Fibroblast of lung (primary cell): ENCODE measurements around the gene CCNE1. TPM values are rescaled to one million over a fixed set of nuclear protein-coding genes. Genes with fewer than 3 reads are reported as not detected.

Experiments
- DNase-seq, 2 donors: peaks; one replicate each; pipeline versions ENCODE4 v3.0.0 to v3.0.0-alpha.2; 2010; ENCODE audit warnings: low read depth in 2 of 2
- H2AFZ ChIP-seq: 2 replicates; pipeline ENCODE4 v1.5.1; 2012; ENCODE audit warnings: low read length, control low read depth, inconsistent platforms
- H3K27ac ChIP-seq: 2 replicates; pipeline ENCODE4 v1.5.1; 2011; ENCODE audit warnings: low read length, control low read depth; ENCODE audit not compliant: insufficient read depth
- H3K27me3 ChIP-seq: 2 replicates; pipeline ENCODE4 v1.5.1; 2011; ENCODE audit warnings: mild to moderate bottlenecking, low read length; ENCODE audit not compliant: control insufficient read depth, insufficient read depth
- H3K36me3 ChIP-seq: 2 replicates; pipeline ENCODE4 v1.5.1; 2011; ENCODE audit warnings: low read length; ENCODE audit not compliant: control insufficient read depth, insufficient read depth
- H3K4me1 ChIP-seq: 2 replicates; pipeline ENCODE4 v1.5.1; 2011; ENCODE audit warnings: low read length; ENCODE audit not compliant: control insufficient read depth, insufficient read depth; ENCODE audit errors: extremely low read depth
- H3K4me2 ChIP-seq: 2 replicates; pipeline ENCODE4 v1.5.1; 2011; ENCODE audit warnings: low read length, control low read depth; ENCODE audit not compliant: insufficient read depth; ENCODE audit errors: extremely low read depth
- H3K4me3 ChIP-seq, 4 experiments: fragments of 200-600 bp in 1 of 4; sonication (generic) in 1 of 4; replicated peaks in 1 of 4; 2 replicates each; pipeline ENCODE4 v1.5.1; 2011 to 2016; ENCODE audit warnings: low read length in 4 of 4, low read depth in 3 of 4, mild to moderate bottlenecking in 3 of 4, control low read depth in 2 of 4, inconsistent platforms in 1 of 4, mixed read lengths in 1 of 4; ENCODE audit not compliant: insufficient read depth in 1 of 4; ENCODE audit errors: control extremely low read depth in 1 of 4
- H3K79me2 ChIP-seq: 2 replicates; pipeline ENCODE4 v1.5.1; 2012; ENCODE audit warnings: mild to moderate bottlenecking, low read length, inconsistent platforms; ENCODE audit not compliant: control insufficient read depth, insufficient read depth
- H3K9ac ChIP-seq: 2 replicates; pipeline ENCODE4 v1.5.1; 2011; ENCODE audit warnings: mild to moderate bottlenecking, low read length, control low read depth; ENCODE audit not compliant: insufficient read depth
- H3K9me3 ChIP-seq: 2 replicates; pipeline ENCODE4 v1.5.1; 2012; ENCODE audit warnings: low read depth, low read length; ENCODE audit not compliant: control insufficient read depth, insufficient read depth
- H4K20me1 ChIP-seq: 2 replicates; pipeline ENCODE4 v1.5.1; 2011; ENCODE audit warnings: low read length; ENCODE audit not compliant: control insufficient read depth, insufficient read depth; ENCODE audit errors: extremely low read depth
- EZH2 ChIP-seq: IDR thresholded peaks from 2 replicates; pipeline ENCODE4 v1.5.1; 2012; ENCODE audit warnings: low read length, control low read depth, mild to moderate bottlenecking; ENCODE audit errors: missing control alignments
- polyA plus RNA-seq, 2 donors: library from polyadenylated mRNA; depleted of rRNA in 1 of 2; stranded (reverse) in 1 of 2; unstranded in 1 of 2; fragments of >200 nt; gene quantifications; 2 replicates each; pipeline ENCODE4 v1.2.1, GENCODE V29; 2011 to 2012; ENCODE audit warnings: missing spikeins in 1 of 2
- total RNA-seq: library from RNA; depleted of rRNA; stranded (reverse); fragments of >200 nt; gene quantifications from 2 replicates; pipeline ENCODE4 v1.2.1, GENCODE V29; 2014
- TF ChIP-seq, protein P1 (sequence below), 2 donors: IDR thresholded peaks in 1 of 2; conservative IDR thresholded peaks in 1 of 2; 1 replicate in 1 of 2; 2 replicates in 1 of 2; pipeline ENCODE4 v1.5.1; 2011 to 2012; ENCODE audit warnings: low read length in 2 of 2, control low read depth in 1 of 2, inconsistent platforms in 1 of 2, low read depth in 1 of 2, mild to moderate bottlenecking in 1 of 2

CCNE1 gene
- total and polyA plus RNA-seq, 2 donors (not counting 1 experiment from before 2014, with no cell fraction given), result 4.8 to 5.3 TPM

DNA sequence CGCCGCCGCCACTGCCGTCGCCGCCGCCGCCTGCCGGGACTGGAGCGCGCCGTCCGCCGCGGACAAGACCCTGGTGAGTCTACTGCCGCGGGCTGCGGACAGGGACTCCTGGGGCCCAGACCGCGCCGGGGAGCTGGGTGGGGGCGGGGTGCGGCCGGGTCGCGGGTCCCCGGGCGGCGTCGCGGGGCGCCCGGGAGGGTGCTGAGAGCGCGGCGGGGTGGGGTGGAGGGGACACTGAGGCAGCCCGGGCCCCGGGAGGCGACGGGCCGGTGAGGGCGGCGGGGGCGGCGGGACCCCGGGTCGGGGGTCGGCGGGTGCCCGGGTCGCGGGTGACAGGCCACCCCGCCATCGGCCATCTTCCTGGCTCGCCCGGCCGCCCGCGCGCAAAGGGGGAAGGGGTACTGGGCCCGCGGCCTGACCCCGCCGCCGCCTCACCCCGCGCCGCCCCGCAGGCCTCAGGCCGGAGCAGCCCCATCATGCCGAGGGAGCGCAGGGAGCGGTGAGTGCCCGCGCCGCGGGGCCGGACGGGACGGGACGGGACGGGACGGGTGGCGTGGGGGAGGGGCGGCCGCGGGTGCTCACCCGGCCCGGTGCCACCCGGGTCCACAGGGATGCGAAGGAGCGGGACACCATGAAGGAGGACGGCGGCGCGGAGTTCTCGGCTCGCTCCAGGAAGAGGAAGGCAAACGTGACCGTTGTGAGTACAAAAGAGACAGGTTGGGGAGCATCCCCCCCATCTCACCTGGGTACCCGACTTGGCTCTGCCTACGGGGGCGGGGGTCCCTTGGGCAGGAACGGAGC, 489 bp downstream of the CCNE1 start:
- no peaks in the 10 kb centered on the region for H3K4me1 ChIP-seq
- H3K4me3 ChIP-seq, result peak overlapping the region in 3 of 4 experiments; percentile 33 to 48 (median 38)
- no peaks in the 10 kb centered on the region for H3K27me3 ChIP-seq
- TF ChIP-seq, protein P1, sequence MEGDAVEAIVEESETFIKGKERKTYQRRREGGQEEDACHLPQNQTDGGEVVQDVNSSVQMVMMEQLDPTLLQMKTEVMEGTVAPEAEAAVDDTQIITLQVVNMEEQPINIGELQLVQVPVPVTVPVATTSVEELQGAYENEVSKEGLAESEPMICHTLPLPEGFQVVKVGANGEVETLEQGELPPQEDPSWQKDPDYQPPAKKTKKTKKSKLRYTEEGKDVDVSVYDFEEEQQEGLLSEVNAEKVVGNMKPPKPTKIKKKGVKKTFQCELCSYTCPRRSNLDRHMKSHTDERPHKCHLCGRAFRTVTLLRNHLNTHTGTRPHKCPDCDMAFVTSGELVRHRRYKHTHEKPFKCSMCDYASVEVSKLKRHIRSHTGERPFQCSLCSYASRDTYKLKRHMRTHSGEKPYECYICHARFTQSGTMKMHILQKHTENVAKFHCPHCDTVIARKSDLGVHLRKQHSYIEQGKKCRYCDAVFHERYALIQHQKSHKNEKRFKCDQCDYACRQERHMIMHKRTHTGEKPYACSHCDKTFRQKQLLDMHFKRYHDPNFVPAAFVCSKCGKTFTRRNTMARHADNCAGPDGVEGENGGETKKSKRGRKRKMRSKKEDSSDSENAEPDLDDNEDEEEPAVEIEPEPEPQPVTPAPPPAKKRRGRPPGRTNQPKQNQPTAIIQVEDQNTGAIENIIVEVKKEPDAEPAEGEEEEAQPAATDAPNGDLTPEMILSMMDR (conservative IDR thresholded peaks at IDR 0.05 in 1 of 2, IDR thresholded peaks at IDR 0.05 in 1 of 2; ENCODE audit: low read depth in 1 of 2, low read length in 2 of 2), result no peak
- TF ChIP-seq EZH2, result no peak
- H3K4me2 ChIP-seq, result peak overlapping the region; percentile 48
- no peak for DNase-seq
- H3K36me3 ChIP-seq, result no peaks in the 10 kb centered on the region
- H3K9ac ChIP-seq, result peak overlapping the region; percentile 7
- no peaks in the 10 kb centered on the region for H3K79me2 ChIP-seq
- no peaks in the 10 kb centered on the region for H3K9me3 ChIP-seq
- H2AFZ ChIP-seq, result peak overlapping the region; percentile 36
- no peaks in the 10 kb centered on the region for H4K20me1 ChIP-seq
- H3K27ac ChIP-seq, result no peak overlapping the region

DNA sequence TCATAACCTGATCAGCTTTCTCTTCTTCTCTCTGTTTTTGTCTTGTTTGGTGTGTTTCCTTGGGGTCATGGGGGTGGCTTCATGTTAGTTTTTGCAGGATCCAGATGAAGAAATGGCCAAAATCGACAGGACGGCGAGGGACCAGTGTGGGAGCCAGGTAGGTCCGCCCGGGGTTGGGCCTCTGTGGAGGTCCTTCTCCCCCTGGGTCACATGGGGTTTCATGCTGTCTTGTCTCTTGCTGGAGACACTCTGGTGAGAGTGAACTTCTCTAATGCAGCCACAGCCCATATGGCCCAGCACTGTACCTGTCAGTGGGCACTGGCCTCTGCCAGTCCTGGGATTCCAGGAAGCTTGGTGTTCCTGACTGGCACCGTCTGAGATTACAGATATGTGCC, 1.1 kb downstream of the CCNE1 start:
- no peak overlapping the region for H3K27ac ChIP-seq
- peak overlapping the region; percentile 36 for H2AFZ ChIP-seq
- no peaks in the 10 kb centered on the region for H3K9me3 ChIP-seq
- H3K4me1 ChIP-seq, result no peaks in the 10 kb centered on the region
- no peaks in the 10 kb centered on the region for H3K36me3 ChIP-seq
- H3K9ac ChIP-seq, result no peak overlapping the region
- H3K27me3 ChIP-seq, result no peaks in the 10 kb centered on the region
- peak overlapping the region; percentile 48 for H3K4me2 ChIP-seq
- DNase-seq, result no peak
- no peaks in the 10 kb centered on the region for H3K79me2 ChIP-seq
- H3K4me3 ChIP-seq, result peak overlapping the region in 3 of 4 experiments; percentile 33 to 48 (median 38)
- no peaks in the 10 kb centered on the region for H4K20me1 ChIP-seq
- TF ChIP-seq EZH2, result no peak
- TF ChIP-seq, protein P1 (conservative IDR thresholded peaks at IDR 0.05 in 1 of 2, IDR thresholded peaks at IDR 0.05 in 1 of 2; ENCODE audit: low read depth in 1 of 2, low read length in 2 of 2), result no peak

DNA sequence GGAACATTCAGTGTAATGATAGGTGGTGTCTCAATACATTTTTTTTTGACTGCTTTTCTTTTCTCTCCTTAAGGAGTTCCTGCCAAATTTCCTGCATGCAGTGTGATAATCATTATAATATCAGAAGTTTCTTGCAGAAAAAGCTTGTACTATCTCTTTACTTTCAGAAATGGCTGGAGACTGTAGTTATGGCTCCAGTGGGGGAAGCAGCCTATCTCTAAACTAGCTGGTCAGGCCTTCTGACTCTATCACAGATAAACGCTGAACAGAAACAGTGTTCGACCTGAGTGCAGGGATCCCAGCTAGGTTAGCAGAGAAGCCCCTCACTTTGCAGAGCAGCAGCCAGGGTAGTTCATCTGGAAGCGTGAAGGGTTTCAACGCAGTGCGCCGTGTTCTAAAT, 1.9 kb downstream of the CCNE1 start:
- H2AFZ ChIP-seq, result no peak overlapping the region
- no peaks in the 10 kb centered on the region for H3K27me3 ChIP-seq
- no peaks in the 10 kb centered on the region for H3K4me1 ChIP-seq
- no peaks in the 10 kb centered on the region for H3K9me3 ChIP-seq
- H4K20me1 ChIP-seq, result no peaks in the 10 kb centered on the region
- no peak overlapping the region for H3K9ac ChIP-seq
- H3K79me2 ChIP-seq, result no peaks in the 10 kb centered on the region
- H3K27ac ChIP-seq, result no peak overlapping the region
- DNase-seq, result no peak
- no peaks in the 10 kb centered on the region for H3K36me3 ChIP-seq
- TF ChIP-seq EZH2, result no peak
- TF ChIP-seq, protein P1 (conservative IDR thresholded peaks at IDR 0.05 in 1 of 2, IDR thresholded peaks at IDR 0.05 in 1 of 2; ENCODE audit: low read depth in 1 of 2, low read length in 2 of 2), result no peak
- H3K4me2 ChIP-seq, result no peak overlapping the region
- H3K4me3 ChIP-seq, result no peak overlapping the region
